ENCODE data around the gene BCLAF1. TPM values are rescaled to one million over a fixed set of nuclear protein-coding genes. Genes with fewer than 3 reads are reported as not detected.

BCLAF1 gene
- total RNA-seq, 1 donor, result 124 TPM

- Histone ChIP-seq H3K4me1 (ENCODE audit: insufficient read depth, low read length) (no peaks in the 10 kb centered on the region), H3K4me3 (ENCODE audit: insufficient read depth, low read length) (no peak overlapping the region), H2AFZ (ENCODE audit: low read length) (no peak overlapping the region), H3K9me3 (ENCODE audit: low read depth, low read length) (no peaks in the 10 kb centered on the region), H3K4me2 (ENCODE audit: insufficient read depth, low read length) (no peak overlapping the region), H3K79me2 (ENCODE audit: insufficient read depth, low read length) (no peaks in the 10 kb centered on the region), H3K27ac (ENCODE audit: low read depth, low read length) (no peak overlapping the region), H3K36me3 (ENCODE audit: insufficient read depth, low read length) (no peaks in the 10 kb centered on the region), H4K20me1 (ENCODE audit: insufficient read depth, low read length) (no peaks in the 10 kb centered on the region), H3K27me3 (ENCODE audit: insufficient read depth, low read length) (peaks cover 4% of the 10 kb centered on the region)
- no peak for DNase-seq (ENCODE audit: insufficient read length, low spot score, missing footprints)
- TF ChIP-seq CTCF (IDR thresholded peaks at IDR 0.05; ENCODE audit: extremely low read depth, low read depth, low read length), result no peak
Observed at GRCh38 chr6:136306466-136306865, 16.8 kb upstream of the BCLAF1 start.

GRCh38 chr6:136304410-136304809 lies 14.8 kb upstream of the BCLAF1 start:
- H3K9me3 ChIP-seq (ENCODE audit: low read depth, low read length), result no peaks in the 10 kb centered on the region
- H4K20me1 ChIP-seq (ENCODE audit: insufficient read depth, low read length), result no peaks in the 10 kb centered on the region
- H3K4me3 ChIP-seq (ENCODE audit: insufficient read depth, low read length), result no peak overlapping the region
- no peak for DNase-seq (ENCODE audit: insufficient read length, low spot score, missing footprints)
- no peak overlapping the region for H3K27ac ChIP-seq (ENCODE audit: low read depth, low read length)
- no peaks in the 10 kb centered on the region for H3K4me1 ChIP-seq (ENCODE audit: insufficient read depth, low read length)
- peaks cover 7% of the 10 kb centered on the region for H3K27me3 ChIP-seq (ENCODE audit: insufficient read depth, low read length)
- H3K79me2 ChIP-seq (ENCODE audit: insufficient read depth, low read length), result no peaks in the 10 kb centered on the region
- TF ChIP-seq CTCF (IDR thresholded peaks at IDR 0.05; ENCODE audit: extremely low read depth, low read depth, low read length), result no peak
- H3K36me3 ChIP-seq (ENCODE audit: insufficient read depth, low read length), result no peaks in the 10 kb centered on the region
- no peak overlapping the region for H3K4me2 ChIP-seq (ENCODE audit: insufficient read depth, low read length)
- no peak overlapping the region for H2AFZ ChIP-seq (ENCODE audit: low read length)

- H3K4me3 ChIP-seq (ENCODE audit: insufficient read depth, low read length), result no peak overlapping the region
- no peak for DNase-seq (ENCODE audit: insufficient read length, low spot score, missing footprints)
- H4K20me1 ChIP-seq (ENCODE audit: insufficient read depth, low read length), result no peaks in the 10 kb centered on the region
- no peaks in the 10 kb centered on the region for H3K36me3 ChIP-seq (ENCODE audit: insufficient read depth, low read length)
- no peaks in the 10 kb centered on the region for H3K4me1 ChIP-seq (ENCODE audit: insufficient read depth, low read length)
- no peak for TF ChIP-seq CTCF (IDR thresholded peaks at IDR 0.05; ENCODE audit: extremely low read depth, low read depth, low read length)
- no peaks in the 10 kb centered on the region for H3K9me3 ChIP-seq (ENCODE audit: low read depth, low read length)
- peaks cover 7% of the 10 kb centered on the region for H3K27me3 ChIP-seq (ENCODE audit: insufficient read depth, low read length)
- no peaks in the 10 kb centered on the region for H3K79me2 ChIP-seq (ENCODE audit: insufficient read depth, low read length)
- no peak overlapping the region for H3K27ac ChIP-seq (ENCODE audit: low read depth, low read length)
- no peak overlapping the region for H2AFZ ChIP-seq (ENCODE audit: low read length)
- no peak overlapping the region for H3K4me2 ChIP-seq (ENCODE audit: insufficient read depth, low read length)
Observed at GRCh38 chr6:136303516-136303915, 13.9 kb upstream of the BCLAF1 start.

GRCh38 chr6:136294621-136295020 lies 5.0 kb upstream of the BCLAF1 start:
- Histone ChIP-seq H3K4me1 (ENCODE audit: insufficient read depth, low read length) (peaks cover 14% of the 10 kb centered on the region), H3K36me3 (ENCODE audit: insufficient read depth, low read length) (no peaks in the 10 kb centered on the region)
- no peak for TF ChIP-seq CTCF (IDR thresholded peaks at IDR 0.05; ENCODE audit: extremely low read depth, low read depth, low read length)

More at GRCh38 chr6:136294621-136295020, 5.0 kb upstream of the BCLAF1 start:
- DNase-seq (ENCODE audit: insufficient read length, low spot score, missing footprints), result no peak
- no peaks in the 10 kb centered on the region for H3K79me2 ChIP-seq (ENCODE audit: insufficient read depth, low read length)
- H3K4me3 ChIP-seq (ENCODE audit: insufficient read depth, low read length), result no peak overlapping the region
- no peaks in the 10 kb centered on the region for H3K9me3 ChIP-seq (ENCODE audit: low read depth, low read length)
- no peak overlapping the region for H3K4me2 ChIP-seq (ENCODE audit: insufficient read depth, low read length)
- H4K20me1 ChIP-seq (ENCODE audit: insufficient read depth, low read length), result no peaks in the 10 kb centered on the region
- H2AFZ ChIP-seq (ENCODE audit: low read length), result peak overlapping the region; percentile 17
- peaks cover 2% of the 10 kb centered on the region for H3K27me3 ChIP-seq (ENCODE audit: insufficient read depth, low read length)
- H3K27ac ChIP-seq (ENCODE audit: low read depth, low read length), result no peak overlapping the region

All from osteoblast (primary cell).